Forelimb muscle (tissue), 1 donor: ENCODE measurements around the gene LYST. TPM values are rescaled to one million over a fixed set of nuclear protein-coding genes. Genes with fewer than 3 reads are reported as not detected.
"Not testable (repeated sequence)": the region's sequence is repeated elsewhere in the genome, so short reads cannot be mapped to it uniquely, and the experiment has no call there.

ENCODE experiments used
- DNase-seq: peaks from one replicate; pipeline ENCODE4 v3.0.0-alpha.2; 2013; ENCODE audit warnings: low read depth
- polyA plus RNA-seq: library from polyadenylated mRNA; unstranded; fragments of 120-200 nt; gene quantifications from one replicate; pipeline ENCODE4 v1.2.1, GENCODE V29; 2013; ENCODE audit not compliant: insufficient read length

The LYST gene
- polyA plus RNA-seq, 1 donor = 5.3 TPM

- no peak for DNase-seq
Observed at GRCh38 chr1:235758931-235759330, 107.8 kb downstream of the LYST start.

- DNase-seq = no peak
Observed at GRCh38 chr1:235757587-235758096, 109.1 kb downstream of the LYST start.

GRCh38 chr1:235754186-235754585 is 112.5 kb downstream of the LYST start:
- not testable (repeated sequence) for DNase-seq

- DNase-seq = no peak
Observed at GRCh38 chr1:235749755-235750300, 116.9 kb downstream of the LYST start.

DNA sequence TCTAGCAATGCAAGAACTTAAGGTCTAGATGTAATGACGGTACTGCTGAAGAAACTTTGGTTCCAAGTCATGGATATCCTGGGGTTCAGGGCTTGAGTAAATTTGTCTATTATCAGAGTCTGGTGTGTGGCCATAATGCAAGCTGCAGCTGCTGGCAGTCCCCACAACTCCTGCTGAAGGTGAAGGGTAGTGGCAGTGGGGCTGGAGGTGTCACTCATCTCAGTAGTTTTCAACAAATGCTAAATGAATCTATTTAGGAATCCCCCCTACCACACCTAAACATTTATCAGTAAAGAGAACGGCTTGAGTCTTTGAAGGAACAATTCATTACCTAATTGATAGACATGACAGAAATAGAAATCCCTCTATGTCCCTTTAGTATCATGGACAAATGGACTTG is 118.0 kb downstream of the LYST start:
- DNase-seq = no peak

GRCh38 chr1:235746245-235746644 is 120.5 kb downstream of the LYST start:
- DNase-seq = no peak

DNA sequence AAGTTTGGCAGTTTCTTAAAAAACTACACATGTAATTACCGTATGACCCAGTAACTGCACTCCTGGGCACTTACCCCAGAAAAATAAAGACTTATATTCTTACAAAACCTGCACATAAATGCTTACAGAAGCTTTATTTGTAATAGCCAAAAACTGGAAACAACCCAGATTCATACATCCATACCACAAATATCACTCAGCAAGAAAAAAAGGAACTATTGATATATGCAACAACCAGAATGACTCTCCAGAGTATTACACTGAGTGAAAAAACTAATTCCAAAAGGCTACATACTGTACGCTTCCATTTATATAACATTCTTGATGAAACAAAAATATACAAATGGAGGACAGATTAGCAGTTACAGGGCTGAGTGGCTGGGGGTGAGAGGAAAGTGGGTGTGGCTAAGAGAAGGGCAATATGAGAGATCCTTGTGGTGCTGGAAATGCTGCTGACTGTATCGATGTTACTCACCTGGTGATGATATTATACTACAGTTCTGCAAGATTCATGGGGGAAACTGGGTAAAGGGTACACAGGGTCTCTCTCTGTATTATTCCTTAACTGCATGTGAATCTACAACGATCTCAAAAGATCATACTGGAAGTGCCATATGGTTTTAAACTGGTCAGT is 121.1 kb downstream of the LYST start:
- no peak for DNase-seq

GRCh38 chr1:235742914-235743599 is 123.6 kb downstream of the LYST start:
- DNase-seq = no peak

- no peak for DNase-seq
Observed at GRCh38 chr1:235741294-235741693, 125.4 kb downstream of the LYST start.

GRCh38 chr1:235739631-235740030 is 127.1 kb downstream of the LYST start:
- DNase-seq = no peak

GRCh38 chr1:235739124-235739523 is 127.6 kb downstream of the LYST start:
- DNase-seq = no peak

DNA sequence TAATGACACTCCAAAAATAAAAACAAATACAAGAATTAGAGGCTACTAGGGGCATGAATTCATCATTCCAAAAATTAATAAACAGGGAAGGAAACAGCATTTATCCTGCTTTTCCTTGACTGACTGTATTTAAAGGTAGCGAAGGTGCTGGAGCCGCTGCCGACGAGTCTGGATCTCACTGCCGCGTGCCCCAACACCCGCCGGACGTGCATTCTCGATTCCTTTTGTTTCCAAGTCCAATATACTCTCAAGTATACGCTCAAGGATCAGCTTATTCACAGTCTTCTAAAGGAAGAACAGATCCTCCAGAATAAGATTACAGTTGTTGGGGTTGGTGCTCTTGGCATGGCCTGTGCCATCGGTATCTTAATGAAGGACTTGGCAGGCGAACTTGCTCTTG is 129.0 kb downstream of the LYST start:
- DNase-seq = no peak

DNA sequence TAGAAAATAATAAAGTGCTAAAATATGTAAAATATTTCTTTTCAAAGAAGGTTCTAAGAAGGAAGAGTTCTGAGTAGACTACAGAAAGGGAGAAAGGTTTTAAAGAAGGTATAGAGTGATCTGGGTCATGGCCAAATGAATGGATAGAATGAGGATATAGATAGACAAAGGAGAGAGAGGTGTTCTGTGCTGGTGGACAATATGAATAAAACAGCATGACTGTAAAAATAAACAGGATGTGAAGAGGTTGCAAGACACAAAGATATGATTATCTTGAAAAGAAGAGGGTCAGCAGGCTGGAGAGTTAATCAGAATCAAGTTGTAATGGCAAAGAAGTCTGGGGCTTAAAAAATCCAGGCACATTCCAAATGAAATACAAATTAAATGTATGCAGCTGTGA is 130.4 kb downstream of the LYST start:
- DNase-seq = no peak

- DNase-seq = no peak
Observed at GRCh38 chr1:235735621-235736020, 131.1 kb downstream of the LYST start.

GRCh38 chr1:235734335-235734734 is 132.4 kb downstream of the LYST start:
- no peak for DNase-seq

- DNase-seq = no peak
Observed at GRCh38 chr1:235730007-235730406, 136.7 kb downstream of the LYST start.

DNA sequence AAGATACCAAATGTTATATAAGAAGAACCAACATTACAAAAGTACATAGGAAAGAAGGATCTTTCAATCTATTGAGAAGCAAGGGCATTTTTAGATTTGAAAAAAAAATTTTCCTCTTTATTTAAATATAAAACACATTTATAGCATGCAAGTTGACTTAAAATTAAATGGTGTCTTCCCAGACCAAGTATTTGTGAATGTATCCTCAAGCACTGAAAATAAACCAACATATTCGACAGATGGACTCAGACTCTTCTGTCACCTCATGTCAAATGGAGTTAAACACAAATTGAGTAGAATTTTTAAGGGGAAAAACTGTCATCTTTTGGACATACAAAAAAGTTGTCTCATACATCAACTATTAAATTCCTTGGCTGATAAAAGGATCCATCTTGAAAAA is 140.1 kb downstream of the LYST start:
- DNase-seq = no peak

GRCh38 chr1:235725434-235725833 is 141.3 kb downstream of the LYST start:
- no peak for DNase-seq

GRCh38 chr1:235724730-235725129 is 142.0 kb downstream of the LYST start:
- DNase-seq = no peak

DNA sequence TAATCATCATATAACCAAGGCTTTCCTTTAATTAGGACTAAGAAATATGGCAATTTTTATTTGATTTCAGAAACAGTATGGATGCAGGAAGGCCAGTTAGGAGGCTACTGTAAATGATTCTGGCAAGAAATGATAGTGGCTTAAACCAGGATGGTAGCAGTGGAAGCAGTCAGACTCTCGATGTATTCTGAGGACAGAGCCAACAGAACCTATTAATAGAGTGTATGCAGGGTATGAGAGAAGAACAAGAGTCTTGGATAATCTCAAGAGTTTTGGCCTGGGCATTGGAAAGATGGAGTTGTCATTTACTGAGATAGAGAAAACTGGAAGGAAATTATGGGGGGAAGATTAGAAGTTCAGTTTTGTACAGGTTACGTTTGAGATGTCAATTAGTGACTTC is 143.8 kb downstream of the LYST start:
- no peak for DNase-seq

GRCh38 chr1:235721982-235722381 is 144.7 kb downstream of the LYST start:
- no peak for DNase-seq

GRCh38 chr1:235720544-235720943 is 146.2 kb downstream of the LYST start:
- no peak for DNase-seq

DNA sequence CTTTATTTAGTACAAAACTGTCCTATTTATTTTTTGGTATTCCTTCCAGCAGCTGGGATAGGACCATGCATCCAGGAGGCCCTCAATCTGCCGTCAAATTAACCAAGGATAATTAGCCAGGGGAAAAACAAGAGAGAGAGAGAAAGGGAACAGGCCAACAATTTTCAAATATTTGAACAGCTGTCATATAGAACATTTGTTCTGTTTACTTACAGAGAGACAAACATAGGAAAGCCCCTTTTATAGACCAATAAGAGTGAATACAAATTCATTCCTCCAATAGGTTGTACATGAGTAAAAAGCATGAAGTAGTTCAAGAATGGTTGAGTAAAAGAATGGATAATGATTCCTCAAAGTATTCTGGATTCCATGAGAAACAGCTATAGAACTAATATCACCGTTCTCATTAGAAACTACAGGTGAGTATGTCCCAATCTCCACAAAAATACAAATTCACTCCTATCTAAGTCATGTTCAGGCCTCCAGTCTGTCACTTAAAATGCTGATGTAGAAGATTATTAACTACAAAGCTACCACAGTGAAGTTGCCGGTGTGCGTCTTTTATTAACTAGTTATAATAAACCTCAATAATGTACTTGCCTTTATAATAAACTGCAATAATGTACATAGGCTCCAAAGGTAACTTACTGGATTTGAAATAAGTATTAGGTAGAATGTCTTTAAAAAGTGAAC is 152.4 kb downstream of the LYST start:
- DNase-seq = no peak
